ENCODE measurements around the gene SGSH.

The SGSH gene

DNA sequence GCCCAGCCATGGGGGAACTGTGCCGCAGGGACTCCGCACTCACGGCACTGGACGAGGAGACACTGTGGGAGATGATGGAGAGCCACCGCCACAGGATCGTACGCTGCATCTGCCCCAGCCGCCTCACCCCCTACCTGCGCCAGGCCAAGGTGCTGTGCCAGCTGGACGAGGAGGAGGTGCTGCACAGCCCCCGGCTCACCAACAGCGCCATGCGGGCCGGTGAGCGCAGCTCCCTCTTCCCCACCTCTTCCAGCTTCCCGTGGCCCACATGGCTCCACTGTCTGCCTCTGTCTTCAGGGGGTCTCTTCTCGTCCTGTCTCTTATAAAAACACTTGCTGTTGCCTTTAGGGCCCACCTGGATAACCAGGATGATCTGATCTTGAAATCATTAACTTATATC, 38.7 kb downstream of the SGSH start:
- DNase-seq, result no peak

DNA sequence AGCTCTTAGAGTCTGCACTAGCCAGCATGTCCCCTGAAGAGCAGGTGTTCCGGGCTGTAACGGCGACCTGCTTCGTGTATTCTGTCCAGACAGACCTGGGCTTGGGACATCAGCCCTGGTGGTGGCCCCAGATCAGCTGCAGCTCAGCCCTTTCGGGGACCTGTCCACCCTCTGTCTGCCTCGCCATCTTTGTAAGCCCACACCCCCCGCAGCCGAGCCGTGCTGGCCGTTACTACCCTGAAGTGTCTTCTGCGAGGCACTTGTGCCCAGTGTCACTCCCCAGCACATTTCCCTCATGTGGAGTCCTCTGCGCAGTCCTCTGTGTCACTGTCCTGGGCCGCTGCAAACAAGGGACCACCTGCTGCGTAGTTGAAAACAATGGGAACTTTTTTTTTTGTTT, 39.9 kb downstream of the SGSH start:
- no peak for DNase-seq

DNA sequence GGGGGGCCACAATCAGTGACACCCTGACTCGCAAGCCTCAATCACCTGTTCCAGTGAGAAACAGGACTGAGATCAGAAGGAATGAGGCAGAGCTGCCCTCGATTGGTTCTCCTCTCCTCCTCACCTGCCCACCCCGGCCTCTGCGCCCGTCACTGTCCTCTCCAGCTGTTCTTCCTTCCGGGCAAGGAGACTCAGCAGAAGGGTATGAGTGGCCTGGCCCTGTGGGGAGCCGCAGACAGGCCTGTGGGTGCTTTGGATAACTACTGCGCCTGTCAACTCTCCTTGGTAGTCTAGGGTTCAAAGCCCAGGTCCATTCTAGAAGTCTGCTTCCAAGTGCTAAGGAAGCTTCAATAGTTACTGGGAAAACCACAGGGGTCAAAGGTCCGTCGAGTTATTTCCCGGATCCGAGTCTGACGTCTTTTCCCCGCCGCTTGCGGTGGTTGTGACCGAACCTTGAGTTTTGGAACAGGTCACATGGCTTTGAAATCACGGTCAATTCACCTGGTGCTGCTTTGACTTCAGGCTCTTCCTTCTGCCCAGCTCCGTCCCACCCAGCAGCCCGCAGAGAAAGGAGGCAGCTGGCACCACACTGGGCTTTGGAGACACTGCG, 42.0 kb downstream of the SGSH start:
- no peak for DNase-seq

DNA sequence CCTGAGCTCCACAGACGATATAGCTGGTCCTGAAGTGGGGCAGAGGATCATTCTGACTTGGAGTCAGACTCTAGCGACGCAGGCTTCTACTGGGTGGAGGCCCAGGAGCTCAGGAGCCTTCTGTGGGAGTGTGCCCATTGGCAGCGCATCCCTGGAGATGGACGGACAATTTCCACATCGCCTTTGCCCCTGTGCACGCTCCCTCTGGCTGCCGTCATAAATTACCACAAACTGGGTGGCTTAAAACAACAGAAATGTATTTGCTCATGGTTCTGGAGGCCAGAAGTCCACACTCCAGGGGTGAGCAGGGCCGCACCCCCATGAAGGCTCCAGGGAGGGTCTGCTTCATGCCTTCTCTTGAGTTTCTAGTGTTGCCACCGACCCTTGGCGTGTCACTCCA, 43.4 kb downstream of the SGSH start:
- DNase-seq, result no peak

DNA sequence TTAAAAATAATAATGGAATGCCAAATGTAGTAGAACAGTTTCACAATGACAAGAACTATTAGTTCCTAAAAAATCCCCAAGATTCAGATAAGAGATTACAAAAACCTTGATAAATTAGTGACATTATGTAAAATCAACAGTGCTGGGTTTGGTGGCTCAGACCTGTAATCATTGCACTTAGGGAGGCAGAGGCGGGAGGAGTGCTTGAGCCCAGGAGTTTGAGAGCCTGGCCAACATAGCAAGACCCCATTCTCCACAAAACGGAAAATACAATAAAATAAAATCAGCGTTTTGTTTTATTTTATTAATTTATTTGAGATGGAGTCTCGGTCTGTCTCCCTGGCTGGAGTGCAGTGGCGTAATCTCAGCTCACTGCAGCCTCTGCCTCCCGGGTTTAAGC, 46.2 kb downstream of the SGSH start:
- DNase-seq, result no peak

DNA sequence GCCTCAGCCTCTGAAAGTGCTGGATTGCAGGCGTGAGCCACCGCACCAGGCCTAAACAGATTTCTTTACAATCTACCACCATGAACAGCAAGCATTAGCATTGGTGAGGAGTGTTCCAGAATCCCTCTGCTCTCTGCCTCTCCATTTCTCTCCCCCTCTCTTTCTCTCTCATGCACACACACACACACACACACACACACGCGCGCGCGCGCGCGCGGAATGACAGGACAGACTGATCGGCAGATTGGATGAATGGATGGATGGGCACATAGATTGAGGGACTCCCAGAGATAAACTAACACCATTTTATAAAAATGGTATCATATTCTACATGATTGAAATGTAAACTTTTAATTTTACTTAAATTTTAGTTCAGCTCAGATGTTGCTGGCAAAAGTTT, 47.0 kb downstream of the SGSH start:
- no peak for DNase-seq

DNA sequence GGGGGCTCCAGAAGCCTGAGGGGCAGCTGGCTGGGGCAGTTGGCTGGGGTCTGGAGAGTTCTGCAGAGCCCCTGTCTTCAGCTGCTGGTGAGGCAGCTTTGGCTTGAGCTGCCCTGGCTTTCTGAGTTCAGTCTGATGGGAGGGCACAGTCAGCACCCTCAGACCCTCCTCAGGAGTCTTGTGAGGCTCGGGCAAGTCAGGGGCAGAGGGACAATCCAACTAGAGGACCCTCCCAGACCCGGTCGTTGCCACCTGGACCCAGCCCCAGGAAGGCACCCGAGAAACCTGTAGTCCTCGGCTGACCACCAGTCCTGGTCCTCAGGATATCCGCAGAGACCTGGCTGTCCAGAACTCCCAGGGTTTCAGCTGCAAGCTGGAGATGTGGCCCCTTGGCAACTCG, 48.5 kb downstream of the SGSH start:
- no peak for DNase-seq

DNA sequence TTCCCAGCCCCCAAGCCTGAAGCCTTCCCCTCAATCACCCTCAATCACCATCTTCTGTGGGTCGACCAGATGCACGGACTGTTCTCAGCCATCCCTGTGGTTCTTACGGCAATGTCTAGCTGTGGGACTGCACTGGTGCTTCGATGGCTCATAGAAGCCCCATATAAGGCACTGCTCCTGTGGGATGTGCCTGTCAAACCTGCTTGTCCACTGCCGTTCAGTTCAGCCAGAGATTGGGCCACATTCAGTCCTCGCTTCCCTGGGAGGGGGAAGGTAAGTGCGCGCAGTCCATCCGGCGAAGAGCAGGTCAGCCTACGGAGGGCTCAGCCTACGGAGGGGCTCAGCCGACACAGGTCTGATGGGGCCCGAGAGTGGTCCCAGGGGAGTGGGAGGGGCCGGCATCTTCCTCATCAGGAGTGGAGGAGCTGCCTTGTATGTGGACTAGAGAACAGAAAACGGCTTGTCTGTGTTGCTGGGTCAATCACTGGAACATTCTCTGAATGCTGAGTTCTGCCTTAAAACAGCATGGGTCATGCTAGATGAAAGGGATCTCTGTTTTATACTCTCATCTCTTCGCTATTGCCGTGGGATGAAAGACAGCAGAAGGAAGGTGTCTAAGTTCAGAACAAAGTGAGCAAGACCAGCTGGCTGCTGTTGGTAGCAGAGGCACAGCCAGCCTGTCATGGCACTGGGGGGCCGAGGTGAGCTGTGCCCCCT, 50.2 kb downstream of the SGSH start, which contains the start of gene CARD14:
Gene CARD14 (plus strand): TSS at position 247 of the 717 bp plus-strand sequence. CDS start 11,409 bp downstream, outside the sequence.
- no peak for DNase-seq

DNA sequence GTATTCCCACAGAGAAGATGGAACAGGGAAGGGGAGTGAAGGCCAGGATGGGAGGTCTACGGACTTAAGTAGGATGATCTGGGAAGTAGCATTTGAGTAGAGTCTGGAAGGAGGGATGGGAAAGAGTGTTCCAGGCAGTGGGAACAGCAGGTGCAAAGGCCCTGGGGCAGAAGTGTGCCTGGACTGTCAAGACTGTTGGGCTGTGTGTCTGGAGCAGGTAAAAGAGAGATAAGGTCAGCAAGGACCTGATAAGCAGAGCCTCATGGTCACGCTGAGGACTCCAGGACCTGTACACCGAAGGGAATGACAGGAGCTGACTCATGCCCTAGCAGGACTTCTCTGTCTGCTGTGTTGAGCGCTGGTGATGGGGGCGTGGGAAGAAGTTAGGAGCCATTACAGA, 51.0 kb downstream of the SGSH start:
- no peak for DNase-seq

DNA sequence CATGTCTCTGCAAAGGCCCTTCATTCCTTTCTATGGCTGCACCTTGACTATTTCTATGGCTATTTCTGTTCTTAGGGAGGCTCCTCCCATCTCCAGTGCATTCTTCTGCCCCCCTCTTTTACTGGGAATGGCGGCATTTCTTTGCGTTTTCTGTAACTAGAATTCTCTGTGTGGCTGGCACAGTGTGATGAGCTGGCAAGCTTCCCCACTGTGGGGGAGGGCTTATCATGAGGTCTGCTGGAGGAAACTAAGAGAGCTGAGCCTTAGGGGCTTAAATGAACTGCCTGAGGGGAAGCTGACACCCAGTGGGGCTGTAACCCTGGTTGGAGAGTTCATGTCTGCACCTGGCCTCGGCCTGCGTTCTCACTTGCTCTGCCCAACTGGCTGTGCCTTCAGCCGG, 51.8 kb downstream of the SGSH start:
- no peak for DNase-seq

DNA sequence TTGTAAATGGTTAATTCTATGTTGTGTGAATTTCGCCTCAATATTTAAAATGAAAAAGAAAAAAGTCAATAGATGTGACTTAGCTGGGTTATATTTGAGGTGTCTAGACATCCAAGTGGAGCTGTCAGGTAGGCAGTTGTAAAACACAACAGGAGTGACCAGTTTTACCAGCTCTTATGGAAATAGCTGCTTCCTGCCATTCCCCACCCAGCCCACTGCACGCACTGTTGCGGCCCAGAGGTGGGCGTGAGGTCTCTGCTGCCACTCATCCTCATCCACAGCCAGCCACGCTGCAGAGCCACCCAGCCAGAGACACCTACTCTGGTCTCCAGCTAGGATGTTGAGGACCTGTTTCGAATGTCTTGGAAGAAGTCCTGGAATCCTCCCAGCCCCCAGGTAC, 53.7 kb downstream of the SGSH start:
- DNase-seq, result no peak

DNA sequence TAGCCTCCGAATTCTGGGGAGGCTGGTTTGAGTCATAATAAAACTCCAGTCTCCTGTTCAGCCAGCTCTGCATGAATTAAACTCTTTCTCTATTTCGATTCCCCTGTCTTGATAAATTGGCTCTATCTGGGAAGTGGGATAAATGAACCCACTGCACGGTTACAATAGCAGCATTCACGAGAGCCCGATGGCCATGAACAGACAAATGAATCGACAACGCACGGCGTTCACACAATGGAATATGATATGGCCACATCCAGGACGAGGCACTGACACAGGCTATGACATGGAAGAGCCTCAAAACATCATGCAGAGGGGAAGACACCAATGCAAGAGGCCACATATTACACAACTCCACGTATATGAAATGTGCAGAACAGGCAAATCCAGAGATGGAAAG, 55.9 kb downstream of the SGSH start:
- DNase-seq, result no peak

DNA sequence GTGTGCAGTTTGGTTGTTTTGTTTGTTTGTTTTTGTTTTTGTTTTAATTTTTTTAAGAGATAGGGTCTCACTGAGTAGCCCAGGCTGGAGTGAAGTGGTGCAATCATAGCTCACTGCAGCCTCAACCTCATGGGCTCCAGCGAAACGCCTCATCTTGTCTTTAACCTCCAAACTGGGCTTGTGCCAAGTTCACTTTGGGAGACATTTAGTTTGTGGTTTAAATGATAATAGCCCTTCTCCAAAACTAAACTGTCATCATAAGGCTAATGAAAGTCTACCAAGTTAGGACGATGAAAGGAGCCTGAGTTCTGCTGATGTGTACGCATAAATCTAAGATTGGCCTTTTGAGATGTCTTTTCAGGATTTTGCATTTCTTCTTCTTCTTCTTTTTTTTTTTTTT, 56.8 kb downstream of the SGSH start:
- DNase-seq, result no peak

DNA sequence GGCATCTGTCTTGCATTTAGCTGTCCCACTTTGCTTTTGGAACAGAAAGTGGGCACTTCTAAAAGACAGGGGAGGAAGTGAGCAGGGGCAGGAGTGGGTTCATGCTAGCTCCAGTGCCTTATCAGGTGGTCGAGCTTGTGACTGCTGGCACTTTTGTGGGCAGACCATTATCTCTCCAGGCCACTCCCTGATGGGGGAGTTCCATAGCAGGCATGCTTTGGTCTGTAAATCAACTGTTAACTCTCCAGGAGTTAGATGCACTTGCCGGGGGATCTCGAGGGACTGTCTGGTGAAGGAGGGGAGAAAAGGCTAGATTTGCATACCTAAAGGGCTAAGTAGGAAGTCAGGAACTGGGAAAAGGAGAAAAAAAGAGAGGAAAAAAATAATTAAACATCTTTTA, 59.6 kb downstream of the SGSH start:
- no peak for DNase-seq
